H1 (cell line): ENCODE measurements around the gene GFI1B.

Experiments
- BACH1 ChIP-seq: IDR thresholded peaks from 2 replicates; pipeline ENCODE4 v1.6.1; 2012; ENCODE audit warnings: low read length, improper control_type of control experiment
- CBX8 ChIP-seq: fragments of 300-800, 300-1000 bp; sonication (generic); IDR thresholded peaks from 2 replicates; pipeline ENCODE4 v1.7.1; 2016; ENCODE audit warnings: low read depth, low read length, borderline replicate concordance
- CTCF ChIP-seq, 3 experiments: IDR thresholded peaks; 1 replicate in 2 of 3; 2 replicates in 1 of 3; pipeline versions ENCODE4 v1.5.1 to v1.6.1; 2011; ENCODE audit warnings: low read length in 3 of 3, mild to moderate bottlenecking in 3 of 3, inconsistent platforms in 2 of 3, low read depth in 1 of 3, moderate library complexity in 1 of 3; ENCODE audit not compliant: insufficient read depth in 1 of 3; ENCODE audit errors: control extremely low read depth in 1 of 3
- EP300 ChIP-seq, 2 experiments: IDR thresholded peaks; 1 replicate in 1 of 2; 2 replicates in 1 of 2; pipeline ENCODE4 v1.6.1; 2011 to 2012; ENCODE audit warnings: low read depth in 2 of 2, low read length in 2 of 2, mild to moderate bottlenecking in 2 of 2, borderline replicate concordance in 1 of 2, inconsistent platforms in 1 of 2, moderate library complexity in 1 of 2
- EZH2 ChIP-seq: fragments of 200-600 bp; sonication (generic); IDR thresholded peaks from 2 replicates; pipeline ENCODE4 v1.7.1; 2012; ENCODE audit warnings: low read depth, mild to moderate bottlenecking, moderate library complexity, low read length, inconsistent platforms; ENCODE audit not compliant: severe bottlenecking
- FOSL1 ChIP-seq: IDR thresholded peaks from 2 replicates; pipeline ENCODE4 v1.6.1; 2011; ENCODE audit warnings: mild to moderate bottlenecking, low read depth, low read length, moderate library complexity; ENCODE audit not compliant: insufficient read depth
- JUN ChIP-seq: IDR thresholded peaks from 2 replicates; pipeline ENCODE4 v1.6.1; 2011; ENCODE audit warnings: low read depth, mild to moderate bottlenecking, improper control_type of control experiment, low read length
- MAX ChIP-seq: IDR thresholded peaks from 2 replicates; pipeline ENCODE4 v1.6.1; 2012; ENCODE audit warnings: inconsistent platforms
- PHF8 ChIP-seq: fragments of 200-600 bp; sonication (generic); conservative IDR thresholded peaks from 2 replicates; pipeline ENCODE4 v1.7.1; 2012; ENCODE audit warnings: low read depth, mild to moderate bottlenecking, inconsistent platforms, low read length, moderate library complexity
- POLR2AphosphoS5 ChIP-seq: IDR thresholded peaks from 2 replicates; pipeline ENCODE4 v1.6.1; 2011; ENCODE audit warnings: low read depth, low read length
- RAD21 ChIP-seq, 2 experiments: IDR thresholded peaks in 1 of 2; conservative IDR thresholded peaks in 1 of 2; 2 replicates each; pipeline ENCODE4 v1.6.1; 2011; ENCODE audit warnings: low read depth in 2 of 2, low read length in 2 of 2, improper control_type of control experiment in 1 of 2, inconsistent platforms in 1 of 2, mild to moderate bottlenecking in 1 of 2, moderate library complexity in 1 of 2
- SIN3A ChIP-seq, 2 experiments: IDR thresholded peaks in 1 of 2; conservative IDR thresholded peaks in 1 of 2; 2 replicates each; pipeline ENCODE4 v1.6.1; 2011 to 2012; ENCODE audit warnings: low read length in 2 of 2, improper control_type of control experiment in 1 of 2, low read depth in 1 of 2, mild to moderate bottlenecking in 1 of 2
- TAF1 ChIP-seq: IDR thresholded peaks from 2 replicates; pipeline ENCODE4 v1.6.1; 2011; ENCODE audit warnings: mild to moderate bottlenecking, low read depth, low read length
- YY1 ChIP-seq: IDR thresholded peaks from 2 replicates; pipeline ENCODE4 v1.6.1; 2011; ENCODE audit warnings: low read depth, mild to moderate bottlenecking, low read length

GRCh38 chr9:133035669-133036068 is 57.2 kb downstream of the GFI1B start:
- no peak for TF ChIP-seq POLR2AphosphoS5
- no peak for TF ChIP-seq FOSL1
- TF ChIP-seq TAF1, result no peak
- no peak for TF ChIP-seq EP300 (IDR thresholded peaks at IDR 0.05; ENCODE audit: borderline replicate concordance in 1 of 2, low read depth in 2 of 2, low read length in 2 of 2)
- TF ChIP-seq BACH1, result no peak
- no peak for TF ChIP-seq MAX
- TF ChIP-seq PHF8, result no peak
- no peak for TF ChIP-seq CTCF (IDR thresholded peaks at IDR 0.05; ENCODE audit: control extremely low read depth in 1 of 3, insufficient read depth in 1 of 3, low read depth in 1 of 3, low read length in 3 of 3)
- no peak for TF ChIP-seq EZH2
- no peak for TF ChIP-seq CBX8
- TF ChIP-seq YY1, result no peak
- no peak for TF ChIP-seq SIN3A (conservative IDR thresholded peaks at IDR 0.05 in 1 of 2, IDR thresholded peaks at IDR 0.05 in 1 of 2; ENCODE audit: low read depth in 1 of 2, low read length in 2 of 2)
- TF ChIP-seq JUN, result no peak
- TF ChIP-seq RAD21 (IDR thresholded peaks at IDR 0.05 in 1 of 2, conservative IDR thresholded peaks at IDR 0.05 in 1 of 2; ENCODE audit: low read depth in 2 of 2, low read length in 2 of 2), result no peak
